Measurements from ENCODE around the gene LTB4R. TPM values are rescaled to one million over a fixed set of nuclear protein-coding genes. Genes with fewer than 3 reads are reported as not detected.

Gene LTB4R
- total RNA-seq, 1 experiment from 2014 or later = 9.4 TPM

GRCh38 chr14:24366413-24366720 lies 55.1 kb downstream of the LTB4R start (continued):
- TF ChIP-seq IRF2 (CRISPR knock-in tag; IDR thresholded peaks at IDR 0.05; ENCODE audit: borderline replicate concordance, low read depth) (no peak), ZNF219 (CRISPR knock-in tag; IDR thresholded peaks at IDR 0.05; ENCODE audit: borderline replicate concordance) (no peak)

GRCh38 chr14:24366721-24367513 lies 55.6 kb downstream of the LTB4R start:
- Mint-ChIP-seq H3K27ac (peak overlapping the region; percentile 96), H3K4me1 (peaks cover 15% of the 10 kb centered on the region), H3K4me3 (peak overlapping the region; percentile 90), H3K36me3 (no peaks in the 10 kb centered on the region), H3K27me3 (ENCODE audit: low read depth) (peaks cover 18% of the 10 kb centered on the region), H3K9me3 (no peaks in the 10 kb centered on the region)
- no peak for TF ChIP-seq SMAD3 (CRISPR knock-in tag; IDR thresholded peaks at IDR 0.05; ENCODE audit: borderline replicate concordance)
- TF ChIP-seq FOXK1 (CRISPR knock-in tag; IDR thresholded peaks at IDR 0.05) = peak; percentile 90
- peak; percentile 50; the same call in 1 of the 2 replicates for TF ChIP-seq USF2 (CRISPR knock-in tag; IDR thresholded peaks at IDR 0.05)
- TF ChIP-seq, protein P1, sequence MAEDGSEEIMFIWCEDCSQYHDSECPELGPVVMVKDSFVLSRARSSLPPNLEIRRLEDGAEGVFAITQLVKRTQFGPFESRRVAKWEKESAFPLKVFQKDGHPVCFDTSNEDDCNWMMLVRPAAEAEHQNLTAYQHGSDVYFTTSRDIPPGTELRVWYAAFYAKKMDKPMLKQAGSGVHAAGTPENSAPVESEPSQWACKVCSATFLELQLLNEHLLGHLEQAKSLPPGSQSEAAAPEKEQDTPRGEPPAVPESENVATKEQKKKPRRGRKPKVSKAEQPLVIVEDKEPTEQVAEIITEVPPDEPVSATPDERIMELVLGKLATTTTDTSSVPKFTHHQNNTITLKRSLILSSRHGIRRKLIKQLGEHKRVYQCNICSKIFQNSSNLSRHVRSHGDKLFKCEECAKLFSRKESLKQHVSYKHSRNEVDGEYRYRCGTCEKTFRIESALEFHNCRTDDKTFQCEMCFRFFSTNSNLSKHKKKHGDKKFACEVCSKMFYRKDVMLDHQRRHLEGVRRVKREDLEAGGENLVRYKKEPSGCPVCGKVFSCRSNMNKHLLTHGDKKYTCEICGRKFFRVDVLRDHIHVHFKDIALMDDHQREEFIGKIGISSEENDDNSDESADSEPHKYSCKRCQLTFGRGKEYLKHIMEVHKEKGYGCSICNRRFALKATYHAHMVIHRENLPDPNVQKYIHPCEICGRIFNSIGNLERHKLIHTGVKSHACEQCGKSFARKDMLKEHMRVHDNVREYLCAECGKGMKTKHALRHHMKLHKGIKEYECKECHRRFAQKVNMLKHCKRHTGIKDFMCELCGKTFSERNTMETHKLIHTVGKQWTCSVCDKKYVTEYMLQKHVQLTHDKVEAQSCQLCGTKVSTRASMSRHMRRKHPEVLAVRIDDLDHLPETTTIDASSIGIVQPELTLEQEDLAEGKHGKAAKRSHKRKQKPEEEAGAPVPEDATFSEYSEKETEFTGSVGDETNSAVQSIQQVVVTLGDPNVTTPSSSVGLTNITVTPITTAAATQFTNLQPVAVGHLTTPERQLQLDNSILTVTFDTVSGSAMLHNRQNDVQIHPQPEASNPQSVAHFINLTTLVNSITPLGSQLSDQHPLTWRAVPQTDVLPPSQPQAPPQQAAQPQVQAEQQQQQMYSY (CRISPR knock-in tag; IDR thresholded peaks at IDR 0.05) = peak; percentile 97
- TF ChIP-seq NR2C2 (CRISPR knock-in tag; IDR thresholded peaks at IDR 0.05) = no peak
- TF ChIP-seq FOXJ3 (CRISPR knock-in tag; IDR thresholded peaks at IDR 0.05; ENCODE audit: borderline replicate concordance) = no peak
- 0 out of 2 replicates have a peak, but pooled peaks have one; percentile 40 for TF ChIP-seq MAX (CRISPR knock-in tag; IDR thresholded peaks at IDR 0.05)
- TF ChIP-seq ZSCAN18 (CRISPR knock-in tag; IDR thresholded peaks at IDR 0.05) = no peak
- TF ChIP-seq, protein P2, sequence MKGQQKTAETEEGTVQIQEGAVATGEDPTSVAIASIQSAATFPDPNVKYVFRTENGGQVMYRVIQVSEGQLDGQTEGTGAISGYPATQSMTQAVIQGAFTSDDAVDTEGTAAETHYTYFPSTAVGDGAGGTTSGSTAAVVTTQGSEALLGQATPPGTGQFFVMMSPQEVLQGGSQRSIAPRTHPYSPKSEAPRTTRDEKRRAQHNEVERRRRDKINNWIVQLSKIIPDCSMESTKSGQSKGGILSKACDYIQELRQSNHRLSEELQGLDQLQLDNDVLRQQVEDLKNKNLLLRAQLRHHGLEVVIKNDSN (CRISPR knock-in tag; IDR thresholded peaks at IDR 0.05) = peak; percentile 30; the same call in 1 of the 2 replicates
- TF ChIP-seq, protein P3, sequence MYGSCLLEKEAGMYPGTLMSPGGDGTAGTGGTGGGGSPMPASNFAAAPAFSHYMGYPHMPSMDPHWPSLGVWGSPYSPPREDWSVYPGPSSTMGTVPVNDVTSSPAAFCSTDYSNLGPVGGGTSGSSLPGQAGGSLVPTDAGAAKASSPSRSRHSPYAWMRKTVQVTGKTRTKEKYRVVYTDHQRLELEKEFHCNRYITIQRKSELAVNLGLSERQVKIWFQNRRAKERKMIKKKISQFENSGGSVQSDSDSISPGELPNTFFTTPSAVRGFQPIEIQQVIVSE (CRISPR knock-in tag; IDR thresholded peaks at IDR 0.05; ENCODE audit: borderline replicate concordance) = no peak
- TF ChIP-seq GABPB1 (CRISPR knock-in tag; IDR thresholded peaks at IDR 0.05) = peak; percentile 9; the same call in 1 of the 2 replicates
- TF ChIP-seq, protein P4, sequence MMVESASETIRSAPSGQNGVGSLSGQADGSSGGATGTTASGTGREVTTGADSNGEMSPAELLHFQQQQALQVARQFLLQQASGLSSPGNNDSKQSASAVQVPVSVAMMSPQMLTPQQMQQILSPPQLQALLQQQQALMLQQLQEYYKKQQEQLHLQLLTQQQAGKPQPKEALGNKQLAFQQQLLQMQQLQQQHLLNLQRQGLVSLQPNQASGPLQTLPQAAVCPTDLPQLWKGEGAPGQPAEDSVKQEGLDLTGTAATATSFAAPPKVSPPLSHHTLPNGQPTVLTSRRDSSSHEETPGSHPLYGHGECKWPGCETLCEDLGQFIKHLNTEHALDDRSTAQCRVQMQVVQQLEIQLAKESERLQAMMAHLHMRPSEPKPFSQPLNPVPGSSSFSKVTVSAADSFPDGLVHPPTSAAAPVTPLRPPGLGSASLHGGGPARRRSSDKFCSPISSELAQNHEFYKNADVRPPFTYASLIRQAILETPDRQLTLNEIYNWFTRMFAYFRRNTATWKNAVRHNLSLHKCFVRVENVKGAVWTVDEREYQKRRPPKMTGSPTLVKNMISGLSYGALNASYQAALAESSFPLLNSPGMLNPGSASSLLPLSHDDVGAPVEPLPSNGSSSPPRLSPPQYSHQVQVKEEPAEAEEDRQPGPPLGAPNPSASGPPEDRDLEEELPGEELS (CRISPR knock-in tag; IDR thresholded peaks at IDR 0.05) = peak; percentile 16; the same call in 1 of the 2 replicates
- ChIA-PET POLR2A (interaction anchor here (0.6 to 2.0 kb wide), 6 partner anchors 33 to 105 kb away, joined by 3 to 23 read pairs (median 4); partner anchors contain the start of genes CBLN3, KHNYN and SDR39U1), CTCF (interaction anchor here (0.8 to 2.3 kb wide), 31 partner anchors 10 to 124 kb away, joined by 3 to 148 read pairs (median 7); partner anchors contain the start of genes ADCY4, CBLN3, CIDEB and DHRS1)
- ATAC-seq (peak; percentile 60), DNase-seq (ENCODE audit: low spot score) (peak; percentile 93)

Other genes starting within 250 kb of the LTB4R start
- gene CPNE6, start 239.9 kb upstream of the LTB4R start, total RNA-seq (2021) = not detected in 3 replicates
- 51.2 to 67.0 TPM (median 59.2 TPM) in 3 replicates for gene PCK2, start 217.2 kb upstream of the LTB4R start, total RNA-seq (2021)
- 73.6 to 90.2 TPM (median 77.3 TPM) in 3 replicates for gene DCAF11, start 196.7 kb upstream of the LTB4R start, total RNA-seq (2021)
- 1.3 to 2.3 TPM (median 1.6 TPM) in 3 replicates for gene NRL, start 196.6 kb upstream of the LTB4R start, total RNA-seq (2021)
- gene FITM1, start 180.8 kb upstream of the LTB4R start, total RNA-seq (2021) = 0.25 to 0.39 TPM in 2 of 3 replicates, not detected in the other
- 76.8 to 99.1 TPM (median 98.8 TPM) in 3 replicates for gene PSME1, start 175.3 kb upstream of the LTB4R start, total RNA-seq (2021)
- 41.3 to 47.9 TPM (median 44.4 TPM) in 3 replicates for gene EMC9, start 169.9 kb upstream of the LTB4R start, total RNA-seq (2021)
- 103 to 112 TPM (median 103 TPM) in 3 replicates for gene PSME2, start 164.9 kb upstream of the LTB4R start, total RNA-seq (2021)
- 63.0 to 86.2 TPM (median 68.4 TPM) in 3 replicates for gene RNF31, start 164.0 kb upstream of the LTB4R start, total RNA-seq (2021)
- gene IRF9, start 150.2 kb upstream of the LTB4R start, total RNA-seq (2021) = 15.6 to 16.2 TPM (median 15.7 TPM) in 3 replicates
- gene REC8, start 139.4 kb upstream of the LTB4R start, total RNA-seq (2021) = 29.6 to 32.2 TPM (median 31.5 TPM) in 3 replicates
- 87.6 to 128 TPM (median 91.2 TPM) in 3 replicates for gene IPO4, start 122.7 kb upstream of the LTB4R start, total RNA-seq (2021)
- gene TM9SF1, start 116.1 kb upstream of the LTB4R start, total RNA-seq (2021) = 27.9 to 29.2 TPM (median 28.4 TPM) in 3 replicates
- 0.13 to 0.16 TPM in 2 of 3 replicates, not detected in the other for gene TSSK4, start 105.8 kb upstream of the LTB4R start, total RNA-seq (2021)
- 32.7 to 38.5 TPM (median 36.5 TPM) in 3 replicates for gene CHMP4A, start 98.0 kb upstream of the LTB4R start, total RNA-seq (2021)
- 12.6 to 18.4 TPM (median 16.9 TPM) in 3 replicates for gene MDP1, start 95.4 kb upstream of the LTB4R start, total RNA-seq (2021)
- 218 to 233 TPM (median 221 TPM) in 3 replicates for gene NEDD8, start 79.1 kb upstream of the LTB4R start, total RNA-seq (2021)
- 74.2 to 82.3 TPM (median 78.4 TPM) in 3 replicates for gene GMPR2, start 78.6 kb upstream of the LTB4R start, total RNA-seq (2021)
- gene TINF2, start 68.9 kb upstream of the LTB4R start, total RNA-seq (2021) = 32.2 to 39.8 TPM (median 35.7 TPM) in 3 replicates
- 2.5 to 5.2 TPM (median 4.4 TPM) in 3 replicates for gene TGM1, start 48.3 kb upstream of the LTB4R start, total RNA-seq (2021)
- gene RABGGTA, start 39.9 kb upstream of the LTB4R start, total RNA-seq (2021) = 22.3 to 28.1 TPM (median 27.1 TPM) in 3 replicates
- gene DHRS1, start 11.7 kb upstream of the LTB4R start, total RNA-seq (2021) = 13.9 to 16.7 TPM (median 15.4 TPM) in 3 replicates
- 34.3 to 44.4 TPM (median 35.0 TPM) in 3 replicates for gene NOP9, start 11.7 kb upstream of the LTB4R start, total RNA-seq (2021)
- gene CIDEB, start 3.5 kb upstream of the LTB4R start, total RNA-seq (2021) = 4.7 to 6.1 TPM (median 5.6 TPM) in 3 replicates
- 9.1 to 12.9 TPM (median 9.8 TPM) in 3 replicates for gene LTB4R2, start 1.4 kb upstream of the LTB4R start, total RNA-seq (2021)
- gene ADCY4, start 23.6 kb downstream of the LTB4R start, total RNA-seq (2021) = 0.96 to 2.4 TPM (median 1.1 TPM) in 3 replicates
- gene RIPK3, start 28.5 kb downstream of the LTB4R start, total RNA-seq (2021) = 0.37 to 1.2 TPM (median 0.83 TPM) in 3 replicates
- gene NFATC4, start 56.7 kb downstream of the LTB4R start, total RNA-seq (2021) = 60.7 to 101 TPM (median 95.9 TPM) in 3 replicates
- gene NYNRIN, start 87.5 kb downstream of the LTB4R start, total RNA-seq (2021) = 16.6 to 18.3 TPM (median 17.9 TPM) in 3 replicates
- gene CBLN3, start 118.2 kb downstream of the LTB4R start, total RNA-seq (2021) = 0.94 to 2.1 TPM (median 1.5 TPM) in 3 replicates
- 33.2 to 34.2 TPM (median 33.3 TPM) in 3 replicates for gene KHNYN, start 118.5 kb downstream of the LTB4R start, total RNA-seq (2021)
- 55.0 to 59.2 TPM (median 56.7 TPM) in 3 replicates for gene SDR39U1, start 131.3 kb downstream of the LTB4R start, total RNA-seq (2021)
- gene CMA1, start 196.8 kb downstream of the LTB4R start, total RNA-seq (2021) = not detected in 3 replicates

Data from WTC11 (cell line).